ENCODE measurements around the gene ZSWIM5.

ZSWIM5 gene

GRCh38 chr1:45155957-45156356, 50.4 kb downstream of the ZSWIM5 start:
- no peak for DNase-seq (ENCODE audit: low read depth)
- TF ChIP-seq, protein P1, sequence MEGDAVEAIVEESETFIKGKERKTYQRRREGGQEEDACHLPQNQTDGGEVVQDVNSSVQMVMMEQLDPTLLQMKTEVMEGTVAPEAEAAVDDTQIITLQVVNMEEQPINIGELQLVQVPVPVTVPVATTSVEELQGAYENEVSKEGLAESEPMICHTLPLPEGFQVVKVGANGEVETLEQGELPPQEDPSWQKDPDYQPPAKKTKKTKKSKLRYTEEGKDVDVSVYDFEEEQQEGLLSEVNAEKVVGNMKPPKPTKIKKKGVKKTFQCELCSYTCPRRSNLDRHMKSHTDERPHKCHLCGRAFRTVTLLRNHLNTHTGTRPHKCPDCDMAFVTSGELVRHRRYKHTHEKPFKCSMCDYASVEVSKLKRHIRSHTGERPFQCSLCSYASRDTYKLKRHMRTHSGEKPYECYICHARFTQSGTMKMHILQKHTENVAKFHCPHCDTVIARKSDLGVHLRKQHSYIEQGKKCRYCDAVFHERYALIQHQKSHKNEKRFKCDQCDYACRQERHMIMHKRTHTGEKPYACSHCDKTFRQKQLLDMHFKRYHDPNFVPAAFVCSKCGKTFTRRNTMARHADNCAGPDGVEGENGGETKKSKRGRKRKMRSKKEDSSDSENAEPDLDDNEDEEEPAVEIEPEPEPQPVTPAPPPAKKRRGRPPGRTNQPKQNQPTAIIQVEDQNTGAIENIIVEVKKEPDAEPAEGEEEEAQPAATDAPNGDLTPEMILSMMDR (conservative IDR thresholded peaks at IDR 0.05; ENCODE audit: low read depth, low read length) = no peak
- no peak overlapping the region for H3K4me3 ChIP-seq (ENCODE audit: low read depth, low read length)

DNA sequence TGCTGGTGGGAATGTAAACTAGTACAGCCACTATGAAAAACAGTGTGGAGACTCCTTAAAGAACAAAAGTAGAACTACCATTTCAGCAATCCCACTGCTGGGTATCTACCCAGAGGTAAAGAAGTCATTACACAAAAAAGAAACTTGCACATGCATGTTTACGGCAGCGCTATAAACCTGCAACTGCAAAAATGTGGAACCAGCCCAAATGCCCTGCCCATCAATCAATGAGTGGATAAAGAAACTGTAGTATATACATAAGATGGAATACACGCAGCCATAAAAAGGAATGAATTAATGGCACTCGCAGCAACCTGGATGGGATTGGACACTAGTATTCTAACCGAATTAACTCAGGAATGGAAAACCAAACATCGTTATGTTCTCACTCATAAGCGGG, 51.0 kb downstream of the ZSWIM5 start:
- TF ChIP-seq, protein P1 (conservative IDR thresholded peaks at IDR 0.05; ENCODE audit: low read depth, low read length) = no peak
- DNase-seq (ENCODE audit: low read depth) = no peak
- no peak overlapping the region for H3K4me3 ChIP-seq (ENCODE audit: low read depth, low read length)

GRCh38 chr1:45152126-45152525, 54.3 kb downstream of the ZSWIM5 start:
- no peak overlapping the region for H3K4me3 ChIP-seq (ENCODE audit: low read depth, low read length)
- TF ChIP-seq, protein P1 (conservative IDR thresholded peaks at IDR 0.05; ENCODE audit: low read depth, low read length) = no peak
- DNase-seq (ENCODE audit: low read depth) = no peak

DNA sequence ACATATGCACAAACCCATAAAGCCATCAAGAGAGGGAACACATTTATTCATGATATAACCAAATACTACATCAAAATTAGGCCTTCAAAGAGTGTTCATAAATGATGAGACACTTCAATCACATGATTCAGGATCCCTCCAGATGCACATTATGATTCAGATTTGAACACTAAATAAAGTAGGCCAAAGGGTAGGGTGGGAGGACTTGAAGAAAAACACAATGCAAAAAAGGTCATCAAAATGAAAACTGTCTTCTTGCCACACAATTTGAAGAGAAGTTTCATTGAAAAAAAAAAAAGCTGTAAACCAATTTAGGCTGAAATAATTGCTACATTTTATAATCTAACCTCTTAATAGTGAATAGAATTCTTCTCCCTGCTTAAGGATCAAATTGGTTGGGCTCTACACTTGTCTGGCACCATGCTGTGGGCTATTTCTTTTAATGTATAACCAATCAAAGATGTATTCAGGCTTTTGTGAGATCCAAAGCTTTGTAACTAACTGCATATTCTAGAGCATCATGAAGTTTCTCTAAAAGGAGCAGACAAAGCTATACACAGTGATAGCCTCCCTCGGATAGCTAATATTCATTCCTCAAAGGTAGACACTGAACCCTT, 58.1 kb downstream of the ZSWIM5 start:
- TF ChIP-seq, protein P1 (conservative IDR thresholded peaks at IDR 0.05; ENCODE audit: low read depth, low read length) = no peak
- DNase-seq (ENCODE audit: low read depth) = peak; percentile 4
- H3K4me3 ChIP-seq (ENCODE audit: low read depth, low read length) = no peak overlapping the region

GRCh38 chr1:45146833-45147232, 59.6 kb downstream of the ZSWIM5 start:
- H3K4me3 ChIP-seq (ENCODE audit: low read depth, low read length) = no peak overlapping the region
- TF ChIP-seq, protein P1 (conservative IDR thresholded peaks at IDR 0.05; ENCODE audit: low read depth, low read length) = no peak
- DNase-seq (ENCODE audit: low read depth) = no peak

- H3K4me3 ChIP-seq (ENCODE audit: low read depth, low read length) = no peak overlapping the region
- TF ChIP-seq, protein P1 (conservative IDR thresholded peaks at IDR 0.05; ENCODE audit: low read depth, low read length) = no peak
- no peak for DNase-seq (ENCODE audit: low read depth)
Observed at GRCh38 chr1:45141247-45142003, 65.0 kb downstream of the ZSWIM5 start.

- TF ChIP-seq, protein P1 (conservative IDR thresholded peaks at IDR 0.05; ENCODE audit: low read depth, low read length) = no peak
- DNase-seq (ENCODE audit: low read depth) = no peak
- H3K4me3 ChIP-seq (ENCODE audit: low read depth, low read length) = no peak overlapping the region
Observed at GRCh38 chr1:45136984-45137383, 69.4 kb downstream of the ZSWIM5 start.
